CD4-positive, alpha-beta T cell treated with Interleukin-2 at 100 ng/mL for 4 hours (primary cell): ENCODE results near the gene LBR.
"Not testable (repeated sequence)": the region's sequence is repeated elsewhere in the genome, so short reads cannot be mapped to it uniquely, and the experiment has no call there.

ENCODE experiments used
- DNase-seq: peaks from one replicate; pipeline ENCODE4 v3.0.0-alpha.2; 2020; ENCODE audit warnings: low spot score

LBR gene

GRCh38 chr1:225427235-225428067, at the start of gene LBR:
Gene LBR, minus strand, starts transcription at chr1:225428038. Its CDS starts 3,963 bp downstream, at chr1:225424075.
- no peak for DNase-seq

- DNase-seq, result no peak
These were observed 49.6 kb upstream of the LBR start for GRCh38 chr1:225477296-225477911.

DNA sequence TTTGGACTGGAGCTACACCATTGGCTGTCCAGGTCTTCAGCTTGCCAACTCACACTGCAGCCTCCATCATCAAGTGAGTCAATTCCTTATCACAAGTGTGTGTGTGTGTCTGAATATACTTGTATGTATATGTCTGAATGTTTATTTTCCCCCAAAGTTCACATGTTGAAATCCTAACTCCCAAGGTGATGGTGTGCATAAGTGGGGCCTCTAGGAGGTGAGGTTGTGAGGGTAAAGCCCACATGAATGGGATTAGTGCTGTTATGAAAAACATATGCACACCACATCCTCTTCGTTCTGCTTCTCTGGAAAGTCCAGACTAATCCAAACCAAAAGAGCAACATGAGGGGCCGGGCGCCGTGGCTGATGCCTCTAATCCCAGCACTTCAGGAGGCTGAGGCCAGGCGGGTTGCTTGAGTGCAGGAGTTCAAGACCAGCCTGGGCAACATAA, 48.7 kb upstream of the LBR start:
- DNase-seq, result no peak

DNA sequence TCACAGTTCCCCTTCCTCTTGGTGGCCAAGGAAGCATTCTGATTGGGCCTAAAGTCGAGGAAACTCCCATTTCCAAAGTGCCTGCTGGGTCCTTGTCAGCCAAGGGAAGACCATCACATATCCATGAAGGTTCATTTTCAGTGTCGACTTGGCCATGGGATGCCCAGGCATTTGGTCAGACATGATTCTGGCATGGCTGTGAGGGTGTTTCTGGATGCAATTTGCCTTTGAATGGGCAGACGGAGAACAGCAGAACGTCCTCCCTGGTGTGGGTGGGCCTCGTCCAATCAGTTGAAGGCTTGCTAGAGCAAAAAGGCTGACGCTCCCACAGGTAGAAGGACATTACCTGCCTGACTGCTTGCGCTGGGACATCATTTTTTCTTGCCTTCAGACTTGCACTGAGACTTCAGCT, 48.3 kb upstream of the LBR start:
- DNase-seq, result no peak

- DNase-seq, result peak; percentile 51
These were observed 47.4 kb upstream of the LBR start for GRCh38 chr1:225474986-225475820.

- DNase-seq, result no peak
These were observed 46.7 kb upstream of the LBR start for GRCh38 chr1:225474439-225474985.

- DNase-seq, result not testable (repeated sequence)
These were observed 46.0 kb upstream of the LBR start for GRCh38 chr1:225473676-225474438.

DNA sequence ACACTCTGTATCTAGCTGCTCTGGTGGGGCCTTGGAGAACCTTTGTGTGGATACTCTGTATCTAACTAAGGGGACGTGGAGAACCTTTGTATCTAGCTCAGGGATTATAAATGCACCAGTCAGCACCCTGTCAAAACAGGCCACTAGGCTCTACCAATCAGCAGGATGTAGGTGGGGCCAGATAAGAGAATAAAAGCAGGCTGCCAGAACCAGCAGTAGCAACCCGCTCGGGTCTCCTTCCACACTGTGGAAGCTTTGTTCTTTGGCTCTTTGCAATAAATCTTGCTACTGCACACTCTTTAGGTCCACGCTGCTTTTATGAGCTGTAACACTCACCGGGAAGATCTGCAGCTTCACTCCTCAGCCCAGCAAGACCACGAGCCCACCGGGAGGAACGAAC, 45.4 kb upstream of the LBR start:
- DNase-seq, result peak; percentile 32

DNA sequence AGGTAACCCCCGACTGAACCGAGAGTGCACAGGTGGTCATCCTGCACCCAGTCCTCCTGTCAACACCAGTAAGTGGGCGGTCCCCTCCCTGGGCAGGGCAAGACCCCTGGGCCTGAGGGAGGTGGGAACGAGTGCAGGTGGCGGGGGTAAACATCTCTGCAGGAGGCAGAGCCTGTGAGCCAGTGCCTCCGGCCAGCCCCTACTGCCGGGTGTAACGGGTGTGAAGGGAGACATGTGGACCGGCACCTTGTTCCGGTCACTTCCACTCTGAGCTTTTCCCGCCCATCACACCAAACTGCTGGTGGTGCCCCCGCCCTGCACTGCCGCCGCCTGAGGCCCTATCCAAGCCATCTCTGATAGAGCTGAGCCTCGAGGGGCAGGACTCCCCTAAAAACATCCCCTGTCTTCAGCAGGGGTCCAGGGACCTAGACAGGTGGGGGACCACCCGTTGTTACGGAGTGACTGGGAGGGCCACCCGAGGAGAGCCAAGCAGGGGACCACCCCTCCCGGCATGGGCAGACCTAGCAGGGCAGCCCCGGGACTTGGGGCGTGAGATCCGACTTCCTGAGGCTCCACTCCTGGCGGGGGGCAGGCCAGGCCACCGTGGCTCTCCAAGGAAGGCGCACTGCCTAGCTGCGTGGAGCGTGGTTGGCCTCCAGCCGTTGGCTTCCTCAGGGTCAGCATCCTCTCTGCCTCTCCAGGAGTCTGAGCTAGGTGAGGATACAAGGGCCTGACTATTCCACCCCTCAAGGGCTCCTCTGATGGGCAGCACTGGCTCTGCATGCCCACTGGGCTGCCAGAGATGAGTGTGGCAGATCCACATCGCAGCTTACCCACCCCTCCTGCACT, 43.8 kb upstream of the LBR start:
- no peak for DNase-seq

DNA sequence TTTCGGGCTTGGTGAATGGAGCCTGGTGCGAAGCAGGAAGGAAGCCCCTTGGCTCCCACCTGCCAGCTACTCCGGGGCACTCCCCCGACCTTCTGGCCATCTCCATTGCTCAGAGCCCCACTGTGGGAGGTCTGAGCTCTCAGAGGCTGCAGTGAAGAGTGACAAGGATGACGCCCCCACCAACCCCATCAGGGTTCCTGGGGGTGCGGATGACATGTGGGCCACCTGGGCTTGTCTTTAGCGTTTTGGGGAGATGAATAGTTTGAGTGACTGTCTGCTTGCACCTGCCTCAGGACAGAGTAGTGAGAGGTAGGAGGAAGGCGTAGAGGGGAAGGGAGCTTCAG, 43.2 kb upstream of the LBR start:
- DNase-seq, result no peak

DNA sequence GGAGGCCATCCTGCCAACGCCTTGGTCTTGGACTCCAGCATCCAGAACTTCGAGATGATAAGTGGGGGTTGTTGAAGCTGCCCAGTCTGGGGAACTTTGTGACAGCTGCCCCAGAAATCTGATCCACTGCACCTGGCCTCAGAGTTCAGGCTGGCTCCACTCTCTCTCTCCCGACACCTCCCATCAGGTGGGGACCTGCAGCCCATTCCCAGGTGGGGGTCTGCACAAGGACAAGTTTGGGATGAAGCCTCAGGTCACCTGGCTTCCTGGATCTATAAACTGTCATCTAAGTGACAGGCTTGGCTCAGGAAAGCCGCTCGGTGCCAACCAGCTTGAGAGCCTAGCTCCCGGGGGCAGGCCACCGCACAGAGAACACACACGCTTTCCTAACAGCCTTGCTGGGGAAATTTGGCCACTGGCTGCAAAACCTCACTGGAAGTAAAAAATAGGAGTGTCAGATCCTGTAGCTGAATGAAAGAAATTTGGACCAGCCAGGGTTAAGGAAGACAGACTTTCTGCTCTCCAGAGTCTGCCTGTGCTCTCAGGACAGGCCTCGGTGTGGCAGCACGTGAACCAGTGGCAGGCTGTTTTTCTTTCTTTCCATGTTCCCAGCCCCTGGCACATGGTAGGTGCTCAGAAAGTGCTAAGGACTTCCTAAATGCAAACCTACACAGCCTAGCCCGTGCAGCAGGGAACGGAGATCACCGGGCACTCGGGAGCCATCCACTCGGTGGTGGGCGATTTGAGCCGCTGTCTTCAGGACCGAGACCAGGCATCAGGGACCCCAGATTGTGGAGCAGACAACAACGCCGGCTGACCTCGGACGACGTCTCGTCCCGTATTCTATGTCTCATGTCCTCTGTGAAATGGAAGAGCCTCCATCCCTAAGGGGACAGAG, 42.6 kb upstream of the LBR start:
- DNase-seq, result no peak

DNA sequence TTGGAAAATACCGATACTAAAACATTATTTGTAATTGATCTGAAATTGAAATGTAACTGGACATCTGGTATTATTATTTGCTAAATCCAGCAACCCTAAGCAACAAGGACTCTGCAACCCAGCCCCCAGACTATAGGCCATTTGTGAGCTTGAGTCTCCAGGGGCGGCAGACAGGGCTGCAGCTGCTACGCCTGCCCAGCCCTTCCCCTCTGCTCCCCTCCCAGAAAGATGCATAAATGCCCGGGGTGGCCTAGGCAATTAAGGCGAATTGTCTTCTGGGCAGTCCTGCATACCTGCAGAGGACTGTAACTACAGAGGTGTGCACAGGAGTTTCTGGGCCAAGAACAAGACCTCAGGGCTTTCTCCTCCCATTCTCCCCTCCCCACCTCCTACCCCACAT, 41.2 kb upstream of the LBR start:
- DNase-seq, result no peak

DNA sequence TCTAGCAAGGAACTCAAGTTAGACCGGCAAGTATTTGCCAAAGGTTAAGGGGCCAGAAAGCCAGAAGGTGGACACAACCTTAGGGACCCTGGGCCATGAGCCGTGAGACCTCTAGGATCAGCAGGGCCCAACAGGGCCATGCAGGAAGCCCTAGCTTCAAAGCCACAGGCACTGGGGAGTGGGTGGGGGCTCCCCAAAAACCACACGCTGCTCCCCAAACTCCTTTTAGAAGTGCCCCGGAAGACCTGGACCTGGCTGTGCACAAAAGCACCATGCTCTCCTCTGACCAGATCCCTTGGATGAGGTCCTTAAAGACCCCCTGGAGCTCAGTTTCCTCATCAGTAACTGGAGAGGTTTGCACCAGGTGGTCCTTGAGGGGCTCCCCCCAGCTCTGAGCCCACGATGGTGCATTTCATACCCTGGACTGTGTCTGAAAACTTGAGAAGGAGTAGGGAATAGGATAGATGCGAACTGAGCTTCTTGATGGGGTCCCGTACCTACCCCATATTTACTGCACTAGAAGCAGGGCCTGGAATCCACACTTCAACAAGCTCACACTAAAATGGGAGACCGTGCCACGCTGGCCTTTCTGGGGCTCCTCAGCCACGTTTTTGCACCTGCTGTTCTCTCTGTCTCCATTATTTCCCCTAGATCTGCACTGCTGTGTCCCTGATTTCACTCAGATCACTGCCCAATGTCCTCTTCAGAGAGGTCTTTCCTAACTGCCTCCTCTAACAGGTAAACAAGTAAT, 40.6 kb upstream of the LBR start:
- no peak for DNase-seq

DNA sequence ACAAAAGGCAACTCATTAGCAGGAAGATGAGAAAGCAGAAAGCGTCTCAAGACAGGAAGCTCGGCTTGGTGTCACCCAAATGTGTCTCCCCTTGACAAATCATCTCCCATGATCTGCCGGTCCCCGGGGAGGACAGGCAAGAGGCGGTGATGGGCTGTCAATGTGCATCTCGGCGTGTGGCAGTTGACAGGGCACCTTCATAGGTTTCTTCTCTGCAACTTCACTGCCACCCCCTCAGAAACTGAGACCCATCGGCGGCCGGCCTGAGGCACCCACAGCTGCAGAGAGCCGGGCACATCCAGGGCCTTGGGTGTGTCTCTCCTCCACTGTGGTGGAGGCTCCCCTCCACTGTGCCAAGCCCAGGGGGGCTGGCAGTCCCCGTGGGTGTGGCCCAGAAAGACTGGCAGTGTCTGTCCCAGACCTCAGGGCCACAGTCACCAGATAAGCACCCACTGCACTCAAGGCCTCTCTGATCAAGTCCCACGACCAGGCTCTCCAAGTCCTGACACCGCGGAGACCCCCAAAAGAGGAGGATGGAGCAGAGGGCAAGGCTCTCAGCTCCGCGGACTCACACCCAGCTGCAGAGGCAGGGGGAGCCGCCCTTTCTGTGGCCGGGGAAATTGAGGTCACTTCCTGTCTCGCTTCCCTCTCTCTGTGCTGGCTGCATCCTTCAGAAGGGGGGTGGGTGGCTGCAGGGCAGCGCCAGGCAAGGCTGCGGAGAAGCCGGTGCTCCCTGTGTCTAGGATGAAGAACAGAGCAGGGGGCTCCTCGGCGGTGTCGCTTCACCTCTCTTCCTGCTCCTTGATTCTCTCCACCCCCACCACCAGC, 39.6 kb upstream of the LBR start:
- peak; percentile 89 for DNase-seq

DNA sequence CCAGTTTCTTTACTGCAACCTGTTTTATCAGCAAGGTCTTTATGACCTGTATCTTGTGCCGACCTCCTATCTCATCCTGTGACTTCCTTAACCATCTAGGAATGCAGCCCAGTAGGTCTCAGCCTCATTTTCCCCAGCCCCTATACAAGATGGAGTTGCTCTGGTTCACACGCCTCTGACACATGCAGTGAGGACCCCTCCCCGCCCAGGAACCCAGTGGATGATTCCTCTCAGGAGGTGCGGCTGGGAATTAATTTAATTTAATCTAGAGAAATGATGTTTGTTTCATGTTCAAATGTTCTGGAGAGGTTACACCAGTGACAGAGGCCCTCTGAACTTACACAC, 39.0 kb upstream of the LBR start:
- no peak for DNase-seq

DNA sequence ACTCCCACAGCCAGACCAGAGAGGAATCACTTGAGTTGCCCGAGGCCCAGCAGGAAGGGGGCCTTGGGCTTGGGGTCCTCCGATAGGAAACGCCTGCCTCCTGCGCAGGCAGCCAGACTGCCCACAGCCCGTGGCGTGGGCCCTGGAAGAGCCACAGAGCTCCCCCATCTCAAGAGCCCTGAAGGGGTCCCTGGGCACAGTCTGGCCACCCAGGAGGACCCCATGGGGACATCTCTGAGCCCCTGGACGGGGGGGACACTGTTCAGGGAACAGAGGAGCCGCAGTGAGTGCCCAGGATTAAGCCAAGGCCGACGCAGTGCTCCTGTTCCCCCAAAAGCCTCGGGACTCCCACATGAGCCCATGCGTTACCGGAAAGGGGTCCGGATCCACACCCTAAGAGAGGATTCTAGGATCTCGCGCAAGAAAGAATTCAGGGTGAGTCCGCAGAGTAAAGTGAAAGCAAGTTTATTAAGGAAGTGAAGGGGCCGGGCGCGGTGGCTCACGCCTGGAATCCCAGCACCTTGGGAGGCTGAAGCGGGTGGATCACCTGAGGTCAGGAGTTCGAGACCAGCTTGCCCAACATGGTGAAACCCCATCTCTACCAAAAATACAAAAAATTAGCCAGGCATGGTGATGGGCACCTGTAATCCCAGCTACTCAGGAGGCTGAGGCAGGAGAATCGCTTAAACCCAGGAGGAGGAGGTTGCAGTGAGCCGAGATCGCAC, 38.1 kb upstream of the LBR start:
- no peak for DNase-seq
